GM12878 (cell line): Measurements from ENCODE around the gene ZDHHC17. TPM values are rescaled to one million over a fixed set of nuclear protein-coding genes. Genes with fewer than 3 reads are reported as not detected.
A peak's percentile ranks its signal among the peaks of the same experiment; 100 is the strongest.

Source experiments
- ATAC-seq: fragments of 200-7000 bp; cut with Tn5 transposase; 3 replicates; pipeline ENCODE4 v1.9.1; 2020; ENCODE audit warnings: mild to moderate bottlenecking, moderate library complexity
- BruUV-seq: library from RNA; stranded (reverse); fragments of 400-500 nt; replicated peaks from 2 replicates; lab custom pipeline; 2021; lab: Mats Ljungman, UMichigan
- CTCF ChIA-PET: fragments of 300-600 bp; sonication (Branson Sonifier 250); formaldehyde crosslinking; extraction: SDS; loops from one replicate; lab custom pipeline; 2021; ENCODE audit warnings: inconsistent platforms; lab: Yijun Ruan, JAX
- POLR2A ChIA-PET: fragments of 350-600 bp; formaldehyde crosslinking; extraction: SDS; loops from one replicate; lab custom pipeline; 2021; ENCODE audit warnings: inconsistent platforms; lab: Charles Lee
- RAD21 ChIA-PET: fragments of 300-600 bp; sonication (Branson Sonifier 250); formaldehyde crosslinking; loops from one replicate; lab custom pipeline; 2023; ENCODE audit warnings: antibody characterized with exemption; ENCODE audit not compliant: unreplicated experiment; lab: Charles Lee
- SMC1A ChIA-PET: fragments of 300-600 bp; sonication (Branson Sonifier 250); formaldehyde crosslinking; loops from one replicate; lab custom pipeline; 2023; ENCODE audit not compliant: unreplicated experiment, uncharacterized antibody; lab: Charles Lee
- DNase-seq: peaks from one replicate; pipeline ENCODE4 v3.0.0-alpha.2; 2011; ENCODE audit warnings: low read depth, low spot score
- FAIRE-seq: peaks from 3 replicates; lab custom pipeline; 2011; peaks lifted over from hg19 to GRCh38; lab: Jason Lieb, UNC
- H2AFZ ChIP-seq: 2 replicates; pipeline ENCODE4 v1.6.0; 2011; ENCODE audit warnings: low read depth, low read length, control low read depth; ENCODE audit not compliant: control insufficient read depth
- H3K27ac ChIP-seq: 2 replicates; pipeline ENCODE4 v1.5.1; 2011; ENCODE audit warnings: control low read depth; ENCODE audit not compliant: control insufficient read depth, insufficient read depth
- H3K27me3 ChIP-seq, 2 experiments: replicated peaks in 1 of 2; 2 replicates each; pipeline versions ENCODE4 v1.6.0 to v1.6.1; 2011; ENCODE audit warnings: low read length in 1 of 2; ENCODE audit not compliant: control insufficient read depth in 2 of 2, insufficient read depth in 2 of 2
- H3K36me3 ChIP-seq, 2 experiments: 2 replicates each; pipeline ENCODE4 v1.5.1; 2011; ENCODE audit warnings: low read length in 1 of 2; ENCODE audit not compliant: control insufficient read depth in 2 of 2, insufficient read depth in 2 of 2
- H3K4me1 ChIP-seq: 2 replicates; pipeline ENCODE4 v1.6.1; 2011; ENCODE audit warnings: mild to moderate bottlenecking, low read length, moderate library complexity, mixed read lengths; ENCODE audit not compliant: control insufficient read depth, insufficient read depth
- H3K4me2 ChIP-seq: 2 replicates; pipeline ENCODE4 v1.6.0; 2011; ENCODE audit warnings: control low read depth; ENCODE audit not compliant: control insufficient read depth, insufficient read depth
- H3K4me3 ChIP-seq: fragments of 200-600 bp; sonication (generic); 2 replicates; pipeline ENCODE4 v1.5.1; 2016
- H3K79me2 ChIP-seq: 2 replicates; pipeline ENCODE4 v1.6.0; 2011; ENCODE audit warnings: low read length; ENCODE audit not compliant: control insufficient read depth, insufficient read depth
- H3K9ac ChIP-seq: 2 replicates; pipeline ENCODE4 v1.8.0; 2011; ENCODE audit warnings: low read length, control low read depth, mixed read lengths; ENCODE audit not compliant: control insufficient read depth, insufficient read depth
- H3K9me3 ChIP-seq: replicated peaks from 3 replicates; pipeline ENCODE4 v1.5.1; 2011; ENCODE audit warnings: mild to moderate bottlenecking, low read length; ENCODE audit not compliant: control insufficient read depth, insufficient read depth
- H4K20me1 ChIP-seq: 2 replicates; pipeline ENCODE4 v1.6.0; 2011; ENCODE audit not compliant: control insufficient read depth, insufficient read depth
- EED ChIP-seq: sonication (generic); IDR thresholded peaks from 2 replicates; pipeline ENCODE4 v1.6.1; 2016; ENCODE audit warnings: antibody characterized with exemption, low read depth
- NR2C2 ChIP-seq: IDR thresholded peaks from 2 replicates; pipeline ENCODE4 v1.6.1; 2011; ENCODE audit warnings: borderline replicate concordance, low read depth; ENCODE audit not compliant: control insufficient read depth, insufficient read length
- RELB ChIP-seq: fragments of 450-650 bp; IDR thresholded peaks from 2 replicates; pipeline ENCODE4 v1.6.1; 2017; ENCODE audit warnings: low read depth, mild to moderate bottlenecking, moderate library complexity
- TCF12 ChIP-seq: IDR thresholded peaks from 2 replicates; pipeline ENCODE4 v1.6.1; 2011; ENCODE audit warnings: low read depth, mild to moderate bottlenecking, low read length
- WGBS: methylation state at CpG from one replicate; pipeline ENCODE4 v1.1.6; 2016; ENCODE audit warnings: low lambda C conversion rate; ENCODE audit not compliant: insufficient replicate concordance, insufficient coverage; ENCODE audit errors: missing lambda C conversion rate; 5-methylcytosine and 5-hydroxymethylcytosine counted together
- in situ Hi-C: fragments of 300-500 bp; cut with MboI; formaldehyde crosslinking; loops from 9 replicates; pipeline ENCODE4 v1.14.3; 2018; ENCODE audit warnings: mixed read lengths
- intact Hi-C: fragments of 100-400 bp; cut with micrococcal nuclease; formaldehyde crosslinking; loops from one replicate; pipeline ENCODE4 v1.14.2; 2022; ENCODE audit not compliant: unreplicated experiment
- polyA plus RNA-seq, 11 experiments: library from polyadenylated mRNA; depleted of rRNA in 4 of 11; unstranded in 6 of 11; stranded (reverse) in 5 of 11; fragments of >200 nt; fragmentation: Nextera tagmentation in 4 of 11; fragmentation: Illumina TruSeq in 1 of 11; extraction: Ambion mirVana in 4 of 11; extraction: Trizol in 1 of 11; gene quantifications; 1 replicate in 1 of 11; 2 replicates in 10 of 11; pipeline versions ENCODE4 v1.2.1 to v1.2.3, GENCODE V29; 2011 to 2016; ENCODE audit warnings: inconsistent platforms in 2 of 11, missing spikeins in 2 of 11, low read depth in 1 of 11
- total RNA-seq, 4 experiments: library from RNA; depleted of rRNA in 3 of 4; stranded (reverse); fragments of >200 nt in 3 of 4; fragmentation: Illumina TruSeq in 1 of 4; extraction: Trizol in 1 of 4; gene quantifications; 2 replicates each; pipeline versions ENCODE4 v1.2.1 to v1.2.3, GENCODE V29; 2013 to 2021

The ZDHHC17 gene
- total and polyA plus RNA-seq, 10 of the 15 experiments (the other 5 are each of a cell fraction or from before 2014, with no cell fraction given): 4.3 to 50.0 (median 19.3) TPM

GRCh38 chr12:76768576-76768975 lies 4.7 kb downstream of the ZDHHC17 start:
- H3K27me3 ChIP-seq: no peaks in the 10 kb centered on the region
- 71% methylated on average over 3 of the region's 3 CpGs for WGBS
- BruUV-seq: no TSS peak
- ATAC-seq (no peak), DNase-seq (no peak), FAIRE-seq (no peak)
- ChIA-PET RAD21 (no interaction called here), POLR2A (interaction anchor here (0.6 to 1.2 kb wide), 3 partner anchors 8 to 1401 kb away, joined by 3 to 10 read pairs (median 4); no protein-coding TSS in a partner anchor), CTCF (interaction anchor here (1.0 to 1.4 kb wide), 6 partner anchors 11 to 1283 kb away, joined by 3 to 7 read pairs (median 3); no protein-coding TSS in a partner anchor), SMC1A (interaction anchor here (0.8 to 7.0 kb wide), 5 partner anchors 9 to 146 kb away, joined by 3 to 63 read pairs (median 4); no protein-coding TSS in a partner anchor)
- no peak overlapping the region for H3K27ac ChIP-seq
- no peaks in the 10 kb centered on the region; the same call in 1 of the 2 replicates for H4K20me1 ChIP-seq
- intact Hi-C loops: loop anchor here (5.0 to 10.0 kb wide), 3 partner anchors 214 to 684 kb away; partner anchors contain the start of genes NAP1L1 and OSBPL8
- no peak overlapping the region for H2AFZ ChIP-seq
- in situ Hi-C loops: no loop called here
- H3K9me3 ChIP-seq: no peaks in the 10 kb centered on the region
- H3K4me2 ChIP-seq: peak overlapping the region; percentile 53
- H3K9ac ChIP-seq: no peak overlapping the region
- H3K4me3 ChIP-seq: peak overlapping the region; percentile 9; the same call in 1 of the 2 replicates
- peaks cover 63% of the 10 kb centered on the region for H3K79me2 ChIP-seq
- H3K36me3 ChIP-seq: no peaks in the 10 kb centered on the region; a peak in 1 of 4 replicates
- H3K4me1 ChIP-seq: peaks cover 8% of the 10 kb centered on the region
- TF ChIP-seq TCF12: no peak
- TF ChIP-seq RELB: no peak
- TF ChIP-seq NR2C2: no peak
- no peak for TF ChIP-seq EED
